Activated T-cell treated with anti-CD3 and anti-CD28 coated beads, Interleukin-2, amount 50 U/mL, for 48 hours (primary cell): ENCODE data around the gene RASGRP2.

Experiments
- DNase-seq, 2 experiments: peaks; one replicate each; pipeline ENCODE4 v3.0.0-alpha.2; 2020

RASGRP2 gene

GRCh38 chr11:64694026-64694755 lies 49.8 kb downstream of the RASGRP2 start:
- no peak for DNase-seq

- DNase-seq: no peak
These were observed 51.1 kb downstream of the RASGRP2 start for GRCh38 chr11:64692764-64693331.

- DNase-seq: no peak
These were observed 52.4 kb downstream of the RASGRP2 start for GRCh38 chr11:64691543-64691942.

GRCh38 chr11:64690235-64690634 lies 53.7 kb downstream of the RASGRP2 start:
- DNase-seq: no peak

GRCh38 chr11:64688534-64688982 lies 55.4 kb downstream of the RASGRP2 start:
- DNase-seq: peak; percentile 95

GRCh38 chr11:64687643-64688533 lies 56.1 kb downstream of the RASGRP2 start:
- no peak for DNase-seq

GRCh38 chr11:64687204-64687603 lies 56.7 kb downstream of the RASGRP2 start:
- DNase-seq: no peak

- no peak for DNase-seq
These were observed 57.3 kb downstream of the RASGRP2 start for GRCh38 chr11:64686466-64687170.

GRCh38 chr11:64685536-64685935 lies 58.4 kb downstream of the RASGRP2 start:
- no peak for DNase-seq

- no peak for DNase-seq
These were observed 59.6 kb downstream of the RASGRP2 start for GRCh38 chr11:64684357-64684756.

GRCh38 chr11:64681171-64681570 lies 62.8 kb downstream of the RASGRP2 start:
- no peak for DNase-seq

- no peak for DNase-seq
These were observed 64.1 kb downstream of the RASGRP2 start for GRCh38 chr11:64679846-64680245.

GRCh38 chr11:64677441-64678023 lies 66.4 kb downstream of the RASGRP2 start:
- DNase-seq: no peak
